Activated CD8-positive, alpha-beta memory T cell treated with anti-CD3 and anti-CD28 coated beads, Interleukin-2, amount 50 U/mL, for 4 hours (primary cell): ENCODE measurements around the gene BMX.

Source experiments
- DNase-seq: peaks from one replicate; pipeline ENCODE4 v3.0.0-alpha.2; 2020

The BMX gene

DNA sequence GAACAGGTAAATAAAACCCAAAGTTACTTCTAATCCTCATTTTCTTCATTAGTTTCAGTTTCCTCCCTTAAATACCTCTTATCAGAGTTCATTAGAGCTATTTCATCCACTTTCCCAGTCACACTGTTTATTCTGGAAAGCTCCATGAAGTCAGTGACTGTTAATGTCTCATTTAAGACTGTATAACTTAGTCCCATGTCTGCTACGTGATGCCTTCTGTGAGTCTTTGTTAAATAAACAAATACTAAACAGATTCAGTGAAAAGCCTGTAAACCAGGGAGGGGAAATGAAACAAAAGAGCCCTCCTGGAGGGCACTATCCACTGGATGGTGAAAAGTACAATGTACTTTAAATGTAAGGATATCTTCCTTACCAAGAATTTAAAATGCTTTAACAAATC is 75.4 kb downstream of the BMX start:
- no peak for DNase-seq

- DNase-seq = no peak
These were observed 79.5 kb downstream of the BMX start for GRCh38 chrX:15579778-15580747.

DNA sequence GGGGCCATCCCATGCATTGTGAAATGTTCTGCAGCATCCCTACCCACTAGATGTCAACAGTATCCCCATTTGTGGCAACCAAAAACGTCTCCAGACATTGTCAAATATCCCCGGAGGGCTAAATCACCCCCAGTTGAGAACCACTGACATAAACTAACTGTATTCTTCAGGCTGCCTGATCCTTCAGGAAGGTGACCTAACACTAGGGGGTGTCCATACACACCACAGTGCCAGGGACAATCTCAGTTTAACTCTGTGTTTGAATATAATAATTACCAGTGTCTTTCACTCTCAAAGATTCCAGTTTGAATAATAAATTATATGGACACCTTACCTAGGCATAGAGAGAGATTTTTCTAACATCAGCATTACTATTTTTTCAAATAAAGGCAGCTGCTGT is 93.8 kb downstream of the BMX start:
- no peak for DNase-seq

- DNase-seq = no peak
These were observed 97.4 kb downstream of the BMX start for GRCh38 chrX:15598026-15598425.

DNA sequence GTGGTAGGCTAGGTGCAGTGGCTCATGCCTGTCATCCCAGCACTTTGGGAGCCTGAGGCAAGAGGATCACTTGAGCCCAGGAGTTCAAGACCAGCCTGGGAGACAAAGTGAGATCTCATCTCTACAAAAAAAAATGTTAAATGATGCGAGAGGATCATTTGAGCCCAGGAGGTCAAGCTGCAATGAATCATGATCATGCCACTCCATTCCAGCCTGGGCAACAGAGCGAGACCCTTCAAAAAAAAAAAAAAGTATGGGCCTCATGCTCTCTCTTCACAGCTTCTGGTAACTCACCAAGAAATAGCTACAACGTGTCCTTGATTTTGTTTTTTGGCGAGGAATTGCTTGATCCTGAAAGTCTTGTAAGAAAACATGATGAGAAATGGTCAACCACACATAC is 98.9 kb downstream of the BMX start:
- DNase-seq = no peak

DNA sequence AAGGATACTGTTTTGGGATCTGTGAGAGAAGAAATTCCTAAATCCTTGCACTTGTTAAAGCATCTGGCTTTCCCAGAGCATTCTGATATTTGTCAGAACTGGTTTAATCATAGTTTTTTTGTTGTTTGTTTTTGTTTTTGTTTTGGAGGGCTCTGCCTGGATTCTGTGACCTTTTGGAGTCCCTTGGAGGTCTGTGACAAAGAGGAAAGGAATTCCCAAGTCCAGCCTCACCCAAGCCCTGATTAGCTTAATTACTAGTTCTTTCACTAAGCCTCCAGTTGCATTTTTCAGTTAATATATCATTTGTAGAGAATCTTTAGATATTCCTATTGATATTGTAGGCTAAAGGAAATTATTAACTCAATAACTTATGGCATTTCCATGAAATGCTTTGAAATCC is 99.4 kb downstream of the BMX start:
- DNase-seq = no peak

DNA sequence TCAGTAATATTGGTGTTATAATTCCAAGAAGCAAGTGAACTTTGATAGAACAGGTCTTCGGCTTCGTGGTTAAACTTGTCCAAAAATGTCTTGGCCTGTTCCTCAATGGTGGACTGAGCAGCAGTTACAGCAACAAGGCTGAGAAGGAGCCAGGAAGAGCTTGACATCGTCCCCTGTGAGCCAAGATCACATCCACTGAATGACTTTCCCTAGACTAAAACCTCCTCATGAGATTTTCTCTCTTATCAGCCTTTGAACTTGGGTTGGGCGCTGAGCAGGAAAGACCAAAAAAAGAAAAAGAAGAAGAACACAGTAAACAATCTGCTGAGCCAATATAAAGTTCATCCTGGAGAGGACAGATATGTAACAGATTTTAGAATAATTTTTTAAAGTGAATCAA is 100.1 kb downstream of the BMX start, which contains the start of gene ACE2:
Gene ACE2 (minus strand): TSS at position 216 of the 400 bp plus-strand sequence. CDS start 49 bp downstream, at position 167.
- no peak for DNase-seq

GRCh38 chrX:15601932-15602331 is 101.3 kb downstream of the BMX start:
- DNase-seq = no peak

DNA sequence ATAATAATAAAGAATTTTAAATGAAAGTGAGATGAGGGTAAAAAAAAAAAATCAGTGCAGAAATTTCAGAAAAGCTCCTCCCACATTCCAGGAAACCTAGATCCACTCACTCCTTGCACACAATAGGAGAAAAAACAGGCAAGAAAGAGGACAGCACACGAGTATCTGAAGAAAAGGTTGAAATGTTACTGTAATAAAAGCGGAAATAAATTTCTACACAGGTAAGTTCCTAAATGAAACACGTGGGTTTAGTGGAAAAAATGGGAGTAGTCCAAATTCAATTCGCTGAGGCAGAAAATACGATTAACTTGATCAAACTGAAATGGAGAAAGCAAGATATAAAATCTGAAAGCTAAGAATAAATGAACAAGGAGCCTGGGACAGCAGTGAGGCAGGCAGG is 102.2 kb downstream of the BMX start:
- no peak for DNase-seq

DNA sequence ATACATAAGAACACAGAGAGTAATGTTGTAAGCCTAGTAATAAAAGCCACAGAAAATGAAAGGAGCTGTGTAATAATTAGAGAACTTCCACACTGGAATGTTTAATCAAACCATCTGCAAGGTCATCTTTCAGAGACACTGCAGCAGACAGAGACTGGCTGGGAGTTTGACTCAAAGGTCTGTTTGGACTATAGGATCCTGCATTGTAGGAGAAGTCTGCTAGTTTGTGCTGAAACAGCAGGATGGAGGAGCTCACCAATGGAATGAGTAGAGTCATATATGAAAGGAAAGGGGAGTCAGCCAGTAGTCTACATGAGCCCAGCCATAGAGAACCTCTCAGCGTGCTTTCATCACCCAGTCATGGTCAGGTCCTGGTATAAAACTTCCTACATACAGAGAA is 104.6 kb downstream of the BMX start:
- no peak for DNase-seq
